Activated CD4-positive, alpha-beta T cell treated with anti-CD3 and anti-CD28 coated beads, Interleukin-2, amount 50 U/mL, for 16 hours (primary cell): ENCODE data around the gene ITPR3.
"Not testable (repeated sequence)": the region's sequence is repeated elsewhere in the genome, so short reads cannot be mapped to it uniquely, and the experiment has no call there.

ENCODE experiments used
- DNase-seq: peaks from one replicate; pipeline ENCODE4 v3.0.0-alpha.2; 2020

ITPR3 gene

DNA sequence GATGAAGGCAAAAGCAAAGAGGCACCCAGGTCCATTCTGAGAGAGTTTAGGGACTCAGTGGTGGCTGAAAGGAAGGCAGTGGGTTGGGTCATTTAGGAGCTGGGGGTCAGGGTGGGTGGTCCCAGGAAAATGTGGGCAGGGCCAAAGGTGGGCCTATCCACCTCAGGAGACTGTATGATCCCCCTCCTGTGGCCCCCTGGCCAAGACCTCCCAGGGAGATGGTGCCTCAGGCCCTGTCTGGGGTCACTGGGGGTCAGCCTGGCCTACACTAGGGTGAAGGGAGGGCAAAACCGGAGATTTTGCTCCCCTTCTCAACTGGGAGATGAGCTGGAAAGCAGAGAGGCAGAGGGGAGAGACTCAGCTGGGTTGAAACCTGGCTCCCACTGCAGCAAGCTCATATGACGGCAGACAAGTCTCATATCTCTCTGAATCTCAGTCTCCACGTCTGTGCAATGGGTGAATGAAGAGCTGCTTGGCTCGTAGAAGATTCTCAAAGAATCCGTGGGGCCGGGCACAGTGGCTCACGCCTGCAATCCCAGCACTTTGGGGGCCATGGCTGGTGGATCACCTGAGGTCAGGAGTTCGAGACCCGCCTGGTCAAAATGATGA lies 29.6 kb upstream of the ITPR3 start:
- no peak for DNase-seq

- no peak for DNase-seq
Observed at GRCh38 chr6:33592280-33592594, 28.9 kb upstream of the ITPR3 start.

GRCh38 chr6:33592595-33593413 lies 28.3 kb upstream of the ITPR3 start:
- DNase-seq: peak; percentile 37

DNA sequence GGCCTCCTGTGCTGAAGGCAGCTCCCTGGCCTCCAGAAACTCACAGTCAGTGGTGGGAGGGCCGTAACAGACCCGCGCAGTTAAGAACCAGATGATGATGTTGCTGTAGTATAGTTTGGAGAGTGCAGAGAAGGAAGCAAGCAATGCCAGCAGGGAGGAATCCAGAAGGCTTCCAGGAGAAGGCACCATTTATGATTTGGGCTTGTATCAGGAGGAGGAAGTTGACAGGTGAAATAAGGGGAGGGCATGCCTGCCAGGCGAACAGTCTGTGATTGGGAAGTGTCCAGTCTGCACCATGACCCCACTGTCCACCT lies 27.8 kb upstream of the ITPR3 start:
- no peak for DNase-seq

- no peak for DNase-seq
Observed at GRCh38 chr6:33595001-33595846, 25.9 kb upstream of the ITPR3 start.

GRCh38 chr6:33596894-33597293 lies 24.2 kb upstream of the ITPR3 start:
- DNase-seq: not testable (repeated sequence)

GRCh38 chr6:33597551-33598322 lies 23.4 kb upstream of the ITPR3 start:
- DNase-seq: no peak

GRCh38 chr6:33599413-33599938 lies 21.6 kb upstream of the ITPR3 start:
- DNase-seq: no peak

GRCh38 chr6:33600761-33601160 lies 20.4 kb upstream of the ITPR3 start:
- no peak for DNase-seq

DNA sequence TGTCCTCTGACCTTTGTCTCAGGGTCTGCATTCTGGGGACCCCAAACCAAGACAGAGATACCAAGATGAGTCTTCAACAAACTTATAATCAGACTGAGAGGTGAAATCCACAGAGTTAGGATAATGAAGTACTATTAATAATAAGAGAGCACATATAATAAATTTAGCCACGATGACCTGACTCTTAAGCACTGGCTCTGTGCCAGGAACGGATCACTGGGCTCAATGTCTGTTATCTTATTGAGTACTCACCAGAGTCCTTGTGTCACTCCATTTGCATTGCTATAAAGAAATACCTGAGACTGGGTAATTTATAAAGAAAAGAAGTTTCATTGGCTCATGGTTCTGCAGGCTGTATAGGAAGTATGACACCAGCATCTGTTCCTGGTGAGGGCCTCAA lies 18.9 kb upstream of the ITPR3 start:
- DNase-seq: no peak

DNA sequence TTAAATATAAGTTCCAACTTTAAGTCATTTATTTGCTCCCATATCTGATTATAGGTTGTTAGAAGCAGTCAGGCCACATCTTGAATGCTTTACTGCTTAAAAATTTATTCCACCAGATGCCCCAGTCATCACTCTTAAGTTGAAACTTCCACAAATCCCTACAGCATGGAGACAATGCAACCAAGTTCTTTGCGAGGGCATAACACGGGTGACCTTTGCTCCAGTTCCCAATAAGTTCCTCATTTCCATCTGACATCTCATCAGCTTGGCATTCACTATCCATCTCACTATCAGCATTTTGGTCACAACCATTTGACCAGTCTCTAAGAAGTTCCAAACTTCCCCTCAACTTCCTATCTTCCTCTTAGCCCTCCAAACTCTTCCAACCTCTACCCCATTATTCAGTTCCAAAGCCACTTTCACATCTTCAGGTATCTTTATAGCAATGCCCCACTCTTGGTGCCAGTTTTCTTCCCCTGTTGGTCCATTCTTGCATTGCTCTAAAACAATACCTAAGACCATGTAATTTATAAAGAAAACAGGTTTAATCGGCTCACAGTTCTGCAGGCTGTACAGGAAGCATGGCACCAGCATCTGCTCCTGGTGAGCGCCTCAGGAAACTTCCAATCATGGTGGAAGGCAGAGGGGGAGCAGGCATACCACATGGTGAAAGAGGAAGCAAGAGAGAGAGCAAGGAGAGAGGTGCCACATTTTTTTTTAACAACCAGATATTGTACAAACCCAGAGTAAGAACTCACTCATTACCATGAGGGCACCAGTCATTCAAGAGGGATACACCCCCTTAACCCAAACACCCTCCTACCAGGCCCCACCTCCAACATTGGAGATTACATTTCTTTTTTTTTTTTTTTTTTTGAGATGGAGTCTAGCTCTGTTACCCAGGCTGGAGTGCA lies 15.9 kb upstream of the ITPR3 start:
- DNase-seq: no peak

DNA sequence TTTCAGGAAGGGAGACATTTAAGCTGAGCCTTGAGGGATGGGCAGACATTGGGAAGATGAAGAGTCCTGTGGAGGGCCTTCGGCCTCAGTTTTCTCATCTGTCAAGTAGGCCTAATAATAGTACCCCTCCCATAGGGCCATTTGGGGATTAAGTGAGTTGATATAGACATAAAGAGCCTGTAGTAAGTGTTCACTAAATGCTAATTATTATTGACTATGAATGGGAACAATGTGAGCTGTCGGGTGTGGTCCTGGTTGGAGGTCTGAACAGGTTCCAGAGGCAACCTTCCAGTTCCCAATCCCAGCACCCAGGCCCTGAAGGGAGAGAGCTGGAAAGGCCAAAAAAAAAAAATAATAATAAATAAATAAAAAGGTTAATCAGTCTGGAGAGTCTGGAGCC lies 14.5 kb upstream of the ITPR3 start:
- no peak for DNase-seq

DNA sequence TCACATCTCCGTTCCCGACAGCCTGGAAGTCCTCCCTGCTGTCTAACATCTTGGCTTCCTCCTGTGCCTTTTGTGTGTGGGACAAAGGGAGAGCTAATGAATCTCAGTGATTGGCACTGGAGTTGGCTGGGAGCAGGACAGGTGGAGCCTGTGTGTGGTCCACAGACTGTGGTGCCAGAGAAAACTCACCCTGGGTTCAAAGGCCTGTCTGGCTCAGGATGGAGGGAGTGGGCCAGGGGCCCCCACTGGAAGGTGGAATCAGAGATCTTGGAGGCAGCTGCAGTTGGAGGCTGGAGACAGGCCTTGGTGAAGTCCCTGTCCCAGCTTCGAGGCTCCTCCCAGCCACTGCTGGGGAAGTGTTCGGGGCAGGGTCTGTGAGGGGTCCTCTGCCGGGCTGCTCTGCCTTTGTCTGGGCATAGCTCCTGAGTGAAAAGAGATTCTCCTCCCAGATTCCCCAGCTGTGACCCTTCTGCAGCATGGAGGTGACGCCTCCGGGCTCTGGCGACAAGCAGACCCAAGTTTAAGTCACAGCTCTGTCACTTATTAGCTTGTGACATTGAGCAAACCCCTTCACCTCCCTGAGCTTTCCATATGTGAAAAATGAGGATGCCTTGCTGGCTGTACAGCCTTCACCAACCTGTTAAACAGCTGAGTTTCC lies 13.9 kb upstream of the ITPR3 start:
- no peak for DNase-seq

DNA sequence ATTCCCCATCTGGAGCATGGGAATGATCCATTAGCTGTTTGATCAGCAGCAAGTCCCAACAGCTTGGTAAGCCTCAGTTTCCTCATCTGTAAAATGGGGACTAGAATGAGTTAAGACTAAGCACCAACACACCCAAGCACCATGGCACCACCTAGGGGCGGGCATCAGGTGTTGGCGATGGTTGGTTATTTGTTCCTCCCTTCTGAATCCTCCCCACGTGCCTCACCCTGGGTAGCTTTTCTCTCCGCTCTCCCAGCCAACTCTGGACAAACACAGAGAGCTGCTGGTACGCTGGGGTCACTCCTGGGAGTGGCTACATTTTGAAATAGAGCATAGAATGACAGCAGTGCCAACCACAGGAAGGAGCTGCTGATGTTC lies 13.3 kb upstream of the ITPR3 start:
- peak; percentile 54 for DNase-seq

DNA sequence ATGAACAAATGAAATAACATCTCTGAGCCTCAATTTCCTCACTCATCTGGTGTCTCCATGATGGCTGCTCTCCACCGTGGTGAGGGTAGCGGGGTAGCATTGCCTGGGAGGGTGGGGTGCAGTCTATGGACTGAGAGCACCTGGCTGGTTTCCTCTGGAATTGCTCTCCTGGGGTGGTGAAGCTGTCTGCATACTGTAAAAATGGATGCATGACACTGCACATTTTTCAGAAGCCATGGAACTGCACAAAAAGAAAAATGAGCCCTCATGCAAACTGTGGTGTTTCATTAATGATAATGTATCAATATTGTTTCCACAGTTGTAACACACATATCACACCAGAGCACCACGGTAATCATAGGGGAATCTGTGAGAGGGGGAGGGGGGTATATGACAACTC lies 12.1 kb upstream of the ITPR3 start:
- DNase-seq: no peak

DNA sequence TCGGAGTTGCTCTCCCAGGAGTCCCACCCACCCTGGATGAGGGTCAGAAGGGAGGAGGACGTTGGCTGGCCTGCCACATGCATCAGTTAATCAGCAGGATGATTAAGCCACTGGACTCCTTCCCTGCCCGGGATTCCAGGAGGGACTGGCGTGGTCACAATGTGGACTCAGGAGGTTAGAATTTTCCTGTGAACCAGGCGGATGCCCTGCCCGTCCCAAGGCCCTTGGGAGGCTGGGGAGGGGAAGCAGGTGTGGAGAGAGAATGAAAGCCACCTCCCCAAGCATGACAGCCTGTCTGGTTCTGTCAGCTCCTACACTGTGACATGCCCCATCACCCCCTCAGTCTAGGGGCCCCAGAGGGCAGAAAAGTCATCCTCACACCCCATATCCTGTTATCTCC lies 11.6 kb upstream of the ITPR3 start:
- no peak for DNase-seq

DNA sequence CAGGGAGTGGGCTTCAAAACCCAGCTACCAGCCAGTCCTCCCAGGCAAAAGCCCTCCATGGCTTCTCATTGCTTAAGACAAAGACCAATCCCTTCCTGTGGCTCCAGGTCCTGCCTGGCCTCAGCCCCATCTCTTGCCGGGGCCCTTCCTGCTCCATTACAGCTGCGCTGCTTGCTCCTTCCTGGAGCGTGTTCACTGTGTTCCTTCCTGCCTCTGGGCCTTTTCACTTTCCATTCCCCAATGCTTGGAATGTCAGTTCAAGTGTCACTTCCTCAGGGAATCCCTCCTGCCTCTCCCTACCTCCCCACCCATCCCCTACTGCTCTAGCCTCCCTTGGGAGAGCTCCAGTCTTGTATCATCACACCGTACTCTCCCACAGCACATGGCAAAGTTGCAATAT lies 11.1 kb upstream of the ITPR3 start:
- no peak for DNase-seq

GRCh38 chr6:33610779-33611732 lies 10.1 kb upstream of the ITPR3 start:
- no peak for DNase-seq

DNA sequence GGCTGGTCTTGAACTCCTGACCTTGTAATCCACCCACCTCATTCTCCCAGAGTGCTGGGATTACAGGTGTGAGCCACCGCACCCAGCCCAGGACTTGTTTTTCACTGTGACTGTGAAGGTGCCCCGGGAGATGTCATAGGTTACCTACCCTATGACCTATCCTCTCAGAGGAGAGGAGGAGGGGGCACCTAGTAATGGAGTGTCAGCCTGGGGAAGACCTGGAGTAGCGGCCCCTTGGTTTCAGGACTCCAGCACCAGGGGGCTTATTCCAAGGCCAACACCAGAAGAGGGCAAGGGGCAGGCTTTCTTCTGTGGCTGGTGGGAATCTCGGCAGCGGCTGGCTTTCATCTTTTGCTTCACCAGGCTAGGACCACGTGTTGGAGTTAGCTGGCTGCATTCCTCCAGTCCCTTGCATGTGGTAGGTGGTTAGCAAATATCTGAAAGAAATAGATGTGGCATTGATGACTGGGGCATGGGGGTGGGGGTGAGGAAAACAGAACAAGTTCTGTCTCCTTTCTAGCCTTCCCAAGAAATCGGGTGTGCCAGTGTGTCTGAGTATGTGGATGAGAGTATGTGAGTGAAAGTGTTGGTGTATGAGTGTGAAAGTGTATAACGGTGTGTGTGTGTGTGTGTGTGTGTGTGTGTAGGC lies 7.9 kb upstream of the ITPR3 start:
- DNase-seq: no peak

DNA sequence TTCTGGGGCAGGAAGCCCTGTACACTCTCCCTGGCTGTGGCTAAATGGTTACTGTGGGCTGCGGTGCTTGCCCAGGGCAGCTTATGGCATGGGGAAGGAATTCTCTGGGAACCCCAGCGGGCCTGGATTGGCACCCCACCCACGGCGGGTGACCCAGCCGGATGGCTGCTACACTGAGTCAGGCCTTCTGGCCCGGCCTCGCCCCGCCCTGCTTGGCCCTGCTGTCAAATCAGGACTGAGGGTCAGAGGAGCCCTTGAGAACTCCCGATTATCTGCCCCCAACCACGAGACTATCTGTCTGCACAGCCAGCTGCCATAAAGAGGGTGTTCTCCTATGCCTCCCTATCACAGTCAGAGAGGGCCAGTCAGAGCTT lies 7.3 kb upstream of the ITPR3 start:
- DNase-seq: no peak
